Stimulated activated CD4-positive, alpha-beta T cell treated with anti-CD3 and anti-CD28 coated beads, TNF-alpha, amount 100 ng/mL, for 48 hours (primary cell): ENCODE data around the gene TACC2.

Source experiments
- DNase-seq, 3 donors: peaks; one replicate each; pipeline ENCODE4 v3.0.0-alpha.2; 2020; ENCODE audit warnings: low read depth in 3 of 3

The TACC2 gene

DNA sequence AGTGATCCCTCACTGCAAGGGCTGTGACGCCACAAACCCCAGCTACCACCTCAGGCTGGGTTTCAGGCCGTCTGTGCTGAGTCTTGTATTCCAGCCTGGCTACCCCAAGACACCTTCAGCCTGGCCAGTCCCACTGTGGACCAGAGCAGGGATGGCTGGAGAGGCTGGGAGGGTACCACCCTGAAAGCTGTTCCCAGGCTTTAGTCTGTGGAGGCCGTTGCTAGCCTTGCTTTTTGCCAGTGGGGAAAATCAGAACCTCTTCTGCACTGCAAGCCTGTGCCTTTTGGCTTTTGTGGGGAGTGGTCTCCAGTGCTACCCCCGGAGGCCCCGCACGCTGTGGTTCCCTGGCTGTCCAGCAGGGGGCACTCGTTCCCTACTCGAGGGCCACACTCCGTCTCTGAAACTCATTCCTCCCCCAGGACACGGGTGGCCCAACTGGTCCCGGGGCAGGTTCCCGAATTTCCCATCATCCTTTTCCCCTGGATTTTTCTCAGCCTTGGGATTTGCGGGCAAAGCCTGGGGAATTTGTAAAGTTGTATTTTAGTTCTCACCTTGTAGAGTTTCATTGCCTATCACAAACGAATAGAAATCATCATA, 153.8 kb downstream of the TACC2 start:
- DNase-seq = peak in 2 of 3 donors; percentile 17 to 18

DNA sequence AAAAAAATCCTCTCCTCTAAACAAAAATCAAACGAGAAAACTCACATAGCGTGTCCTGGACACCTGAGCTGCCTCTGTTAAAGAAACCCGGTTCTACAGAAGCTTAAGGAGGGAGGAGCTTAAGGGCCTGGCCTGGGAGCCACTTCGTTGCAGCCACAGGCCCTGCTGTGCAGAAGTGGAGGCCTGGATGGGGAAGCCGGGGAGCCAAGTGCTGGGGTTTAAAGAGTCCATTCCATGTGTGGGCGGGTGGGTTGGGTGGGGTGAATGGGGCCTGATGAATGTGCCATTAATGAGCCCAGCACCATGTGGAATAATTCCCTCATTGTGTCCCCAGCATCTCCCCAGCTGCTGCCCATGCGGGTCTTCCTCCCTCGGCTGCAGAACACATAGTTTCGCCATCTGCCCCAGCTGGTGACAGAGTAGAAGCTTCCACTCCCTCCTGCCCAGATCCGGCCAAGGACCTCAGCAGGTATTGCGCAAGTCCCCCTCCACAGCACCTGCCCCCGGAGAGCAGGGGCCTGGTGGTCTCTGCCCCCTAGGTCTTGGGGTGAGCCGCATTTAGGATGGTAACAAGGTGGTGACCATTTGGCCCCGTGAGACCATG, 154.4 kb downstream of the TACC2 start:
- no peak for DNase-seq

DNA sequence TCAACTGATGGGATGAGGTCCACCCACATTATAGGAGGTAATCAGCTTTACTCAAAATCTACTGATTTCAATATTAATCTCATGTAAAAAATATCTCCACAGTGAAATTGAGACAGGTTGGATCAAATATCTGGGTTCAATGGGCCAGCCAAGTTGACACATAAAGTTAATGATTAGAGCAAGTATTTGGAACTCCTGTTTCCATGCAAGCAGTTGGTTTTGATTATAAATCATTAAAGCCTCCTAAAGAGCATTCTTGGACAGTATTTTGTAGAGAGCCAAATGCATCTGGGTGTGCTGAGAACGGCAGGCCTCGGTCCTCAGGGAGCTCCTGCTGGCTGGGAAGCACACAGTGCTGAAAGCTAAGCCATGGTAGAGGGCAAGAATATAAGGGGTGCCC, 155.2 kb downstream of the TACC2 start:
- no peak for DNase-seq

DNA sequence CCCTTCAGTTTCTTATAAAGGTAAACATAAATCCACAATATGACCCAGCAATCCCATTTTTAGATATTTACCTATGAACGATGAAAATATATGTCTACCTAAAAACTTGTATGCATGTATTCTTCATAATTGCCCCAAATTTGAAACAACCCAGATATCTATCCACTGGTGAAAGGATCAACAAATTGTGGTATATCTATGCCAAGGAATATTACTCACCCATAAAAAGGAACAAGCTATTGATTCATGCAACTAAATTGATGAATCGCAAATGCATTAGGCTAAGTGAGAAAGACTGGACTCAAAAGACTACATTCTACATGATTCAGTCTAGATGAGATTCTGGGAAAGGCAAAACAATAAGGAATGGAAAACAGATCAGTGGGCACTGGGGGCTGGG, 156.2 kb downstream of the TACC2 start:
- DNase-seq = no peak

DNA sequence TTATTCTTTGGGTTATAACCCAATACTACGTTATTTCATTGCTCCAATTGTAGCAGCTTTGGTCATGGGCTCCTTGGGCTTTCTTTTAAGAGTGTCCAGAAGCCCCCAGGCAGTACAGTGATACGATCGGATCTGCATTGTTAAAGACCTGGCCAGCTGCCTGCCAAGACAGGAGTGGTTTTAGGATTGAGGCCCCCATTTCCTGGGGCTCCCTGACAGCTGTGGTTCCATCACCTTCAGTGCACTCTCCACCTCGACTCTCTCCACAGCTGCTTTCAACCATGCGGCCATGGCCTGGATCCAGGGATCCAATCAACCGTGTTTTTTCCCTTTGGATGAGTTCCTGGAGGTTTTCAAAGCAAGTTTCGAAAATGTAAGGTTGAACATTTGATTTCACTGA, 158.7 kb downstream of the TACC2 start:
- DNase-seq = no peak

DNA sequence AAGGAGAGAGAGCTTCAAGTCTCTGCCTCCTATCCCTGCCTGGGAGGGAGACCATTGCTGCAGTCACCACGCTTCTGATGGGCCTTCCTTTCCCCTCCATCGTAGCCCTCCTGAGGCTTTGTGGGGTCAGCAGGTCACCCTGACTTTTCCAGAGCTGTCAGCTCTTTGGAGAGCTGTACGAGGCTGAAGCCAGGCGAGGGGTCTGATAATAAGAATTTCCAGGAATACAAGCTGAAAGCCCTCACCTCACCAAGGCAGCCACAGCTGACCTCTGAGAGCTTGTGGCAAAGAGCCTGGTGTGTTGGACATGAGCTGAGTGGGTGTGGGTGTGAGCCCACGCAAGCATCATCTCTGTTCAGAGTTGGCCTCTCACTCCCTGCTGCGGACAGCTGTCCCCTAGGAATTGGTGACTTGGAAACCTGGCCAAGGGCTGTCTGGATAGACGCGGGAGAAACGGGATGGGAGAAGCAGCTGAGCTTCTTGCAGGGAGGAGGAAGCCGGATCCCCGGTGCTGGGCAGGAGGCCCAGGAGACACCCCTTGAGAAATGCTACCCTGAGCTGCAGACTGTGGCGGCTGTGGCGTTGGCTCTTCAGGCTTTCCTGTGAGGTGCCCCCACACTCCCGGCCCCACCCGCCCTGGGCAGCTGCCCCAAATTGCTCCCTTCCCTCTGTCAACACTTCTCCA, 160.1 kb downstream of the TACC2 start:
- DNase-seq = no peak

DNA sequence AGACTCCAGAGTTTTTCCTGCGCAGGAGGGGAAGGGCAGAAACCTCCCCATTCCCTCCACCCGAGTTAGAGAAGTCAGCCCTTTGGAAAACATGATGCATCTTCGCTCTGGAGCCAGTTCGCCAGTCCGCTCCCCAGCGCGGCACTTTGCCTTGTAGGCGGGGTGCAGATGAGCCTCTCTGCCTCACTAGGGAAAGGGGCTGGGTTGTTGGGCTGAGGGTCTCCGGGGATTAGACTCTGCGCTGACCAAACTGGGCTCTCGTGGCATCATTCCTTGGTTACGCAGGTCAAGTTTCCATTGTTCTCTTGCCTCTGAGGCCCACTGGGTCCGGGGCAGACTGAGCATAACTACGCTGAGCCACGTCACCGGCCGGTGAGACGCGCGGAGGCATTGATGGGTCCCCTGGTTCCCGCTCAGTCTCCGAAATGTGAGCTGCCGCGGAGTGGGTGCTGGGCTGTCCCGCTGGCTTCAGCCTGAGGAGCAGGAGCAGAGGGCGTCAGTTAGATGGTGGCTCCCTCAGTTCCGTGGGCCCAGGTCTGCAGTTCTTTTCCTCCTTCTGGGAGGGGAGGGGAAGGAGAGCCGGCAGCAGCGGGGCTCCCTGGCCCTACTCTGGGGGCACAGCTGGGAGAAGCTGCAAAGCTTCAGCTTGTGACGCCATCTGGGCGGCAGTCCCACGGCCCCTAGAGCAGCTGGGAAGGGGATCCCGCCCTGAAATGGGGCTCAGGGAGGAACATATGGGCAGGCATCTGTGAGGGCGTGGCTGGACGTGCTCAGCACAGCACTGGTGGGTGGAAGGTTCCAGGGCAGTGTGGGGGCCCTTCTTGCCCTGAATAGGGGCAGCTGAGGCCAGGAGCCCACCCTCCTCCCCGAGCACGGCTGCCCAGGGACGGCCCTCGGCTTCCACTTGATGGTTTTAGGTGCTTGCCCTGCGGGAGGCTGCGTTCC, 160.9 kb downstream of the TACC2 start:
- DNase-seq = no peak

DNA sequence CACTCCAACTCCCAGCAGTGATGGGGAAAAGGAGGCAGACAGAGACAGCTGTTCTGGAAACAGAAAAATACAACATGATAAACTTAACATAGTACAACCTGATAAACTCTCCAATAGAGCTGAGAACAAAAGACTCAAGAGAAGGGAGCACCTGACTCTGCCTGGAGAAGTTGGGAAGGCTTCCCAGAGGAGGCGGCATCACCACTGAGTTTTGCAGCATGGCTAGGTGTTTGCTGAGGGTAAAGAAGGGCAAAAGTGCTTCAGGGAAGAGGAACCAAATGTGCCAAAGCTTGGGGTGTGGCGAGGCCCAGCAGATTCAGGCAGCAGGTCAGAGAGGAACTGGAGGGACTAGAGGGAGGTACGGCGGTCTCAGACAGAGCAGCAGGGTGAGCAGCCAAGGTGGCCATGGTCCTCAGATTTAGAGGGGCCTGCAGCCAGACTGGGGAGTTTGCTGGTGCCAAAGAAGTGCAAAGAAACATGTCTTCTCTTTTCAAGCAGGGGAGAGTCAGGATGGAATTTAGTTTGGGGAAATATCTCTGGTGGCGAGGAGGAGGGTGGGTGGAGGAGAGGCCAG, 162.2 kb downstream of the TACC2 start:
- no peak for DNase-seq

DNA sequence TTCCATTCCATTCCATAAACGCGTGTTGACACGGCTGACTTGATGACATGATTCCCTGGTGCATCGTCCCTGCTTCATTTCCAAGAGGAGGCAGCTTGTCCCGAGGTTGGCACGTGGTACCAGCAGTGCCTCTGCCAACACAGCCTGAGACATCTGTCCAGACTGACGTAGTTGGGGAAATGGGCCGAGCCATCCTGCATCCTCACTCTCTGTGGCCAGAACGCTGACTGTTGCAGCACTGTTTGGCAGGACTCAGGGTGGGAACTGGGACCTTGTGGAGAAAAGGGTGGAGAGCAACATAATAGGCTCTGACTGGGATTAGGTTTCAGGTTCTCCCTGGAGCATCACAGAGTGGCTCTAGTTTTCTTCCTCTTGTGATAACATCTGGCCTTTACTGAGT, 163.6 kb downstream of the TACC2 start:
- DNase-seq = no peak

DNA sequence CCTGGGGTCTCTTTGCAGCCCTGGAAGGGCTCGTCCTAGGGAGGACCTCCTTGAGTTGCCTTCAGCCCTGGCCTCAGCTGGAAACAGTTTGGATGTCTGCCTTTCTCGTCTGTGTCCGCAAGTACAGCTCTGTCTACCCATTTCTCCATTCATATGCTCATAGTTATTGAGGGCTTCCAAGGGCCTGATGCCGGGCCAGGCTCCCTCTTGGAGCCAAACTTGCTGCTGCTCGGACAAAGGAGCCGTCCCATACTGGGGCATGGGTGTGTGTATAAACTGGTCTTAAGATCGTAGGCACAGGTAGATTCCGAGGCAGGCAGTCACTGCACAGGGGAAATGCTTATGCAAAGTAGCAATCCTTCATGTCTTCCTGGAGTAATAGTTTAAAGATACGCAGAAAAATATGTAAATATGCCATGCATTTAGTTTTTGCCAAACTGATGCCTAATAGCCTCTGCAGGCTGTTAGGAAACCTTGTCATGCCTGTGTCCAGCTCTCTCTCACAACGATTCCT, 165.1 kb downstream of the TACC2 start:
- DNase-seq = no peak

DNA sequence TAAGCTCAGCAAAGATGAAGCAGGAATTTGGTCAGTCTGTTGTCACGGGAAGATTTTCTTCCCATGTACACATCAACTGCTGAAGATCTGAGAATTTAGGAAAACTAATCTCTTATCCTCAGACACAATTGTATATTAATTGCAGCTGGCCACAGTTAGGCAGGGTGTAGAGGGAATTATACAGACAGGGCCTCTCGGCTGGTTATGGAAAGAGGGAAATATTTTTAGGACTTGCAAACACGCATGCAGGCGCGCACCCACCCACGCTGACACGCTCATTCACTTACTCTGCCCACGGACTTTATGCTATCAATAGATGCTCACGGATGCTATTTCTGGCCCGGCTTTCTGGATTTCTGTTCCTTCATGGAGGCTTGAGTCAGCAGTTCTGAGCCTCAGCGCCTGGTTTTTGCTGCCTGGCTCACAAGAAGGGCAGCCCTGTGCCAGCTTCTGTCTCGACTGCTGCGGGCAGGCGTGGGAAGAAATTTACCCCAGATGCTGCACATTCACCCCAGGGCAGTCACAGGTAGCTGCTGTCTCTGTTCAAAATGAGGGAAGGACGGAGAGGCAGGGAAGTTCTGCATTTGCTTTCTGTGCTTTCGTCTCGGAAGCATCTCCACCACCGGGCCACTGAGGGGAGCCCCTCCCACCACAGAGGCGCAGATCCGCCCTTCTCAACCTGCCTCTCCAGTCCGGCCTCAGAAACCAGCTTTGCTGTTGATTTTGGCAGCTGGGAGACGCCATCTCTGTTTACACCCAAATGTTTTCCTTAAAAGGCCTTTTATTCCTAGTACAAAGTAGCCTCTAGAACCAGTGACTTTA, 165.8 kb downstream of the TACC2 start:
- DNase-seq = no peak

DNA sequence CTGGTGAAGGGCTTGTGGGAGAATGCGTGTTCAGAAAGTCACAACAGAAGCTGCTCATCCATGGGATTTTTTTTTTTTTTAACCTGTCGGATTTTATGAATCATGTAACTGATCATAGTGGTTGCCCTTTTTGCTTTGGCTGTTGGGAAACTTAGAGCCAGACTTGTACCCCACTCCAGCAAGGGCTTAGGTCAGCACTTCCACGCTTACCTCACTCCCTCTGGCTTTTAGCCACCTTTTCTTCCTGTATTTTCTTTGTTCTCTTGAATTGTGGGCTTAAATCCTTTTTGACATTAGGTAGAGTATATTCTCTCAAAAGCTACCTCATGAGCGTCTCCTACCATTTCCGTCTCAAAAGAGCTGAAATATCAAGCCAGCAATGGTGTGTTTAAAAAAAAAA, 168.5 kb downstream of the TACC2 start:
- DNase-seq = no peak

DNA sequence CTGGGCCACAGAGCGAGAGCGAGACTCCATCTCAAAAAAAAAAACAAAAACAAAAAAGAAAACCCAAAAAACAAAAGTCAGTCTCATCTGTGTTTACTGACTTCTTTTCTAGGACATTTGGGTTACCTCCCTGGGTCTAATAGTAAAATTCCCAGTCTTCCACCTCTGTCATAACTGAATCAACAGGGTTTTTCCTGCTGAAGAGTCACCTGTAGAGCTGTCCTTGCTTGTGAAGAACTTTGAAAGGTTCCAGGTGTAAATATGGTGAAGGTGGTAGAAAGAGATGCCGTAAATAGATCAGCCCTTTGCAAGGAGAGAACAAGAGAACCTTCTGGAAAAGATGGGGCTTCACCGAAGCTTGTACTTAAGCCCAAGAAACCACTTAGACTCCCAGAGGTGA, 169.4 kb downstream of the TACC2 start:
- DNase-seq = no peak

DNA sequence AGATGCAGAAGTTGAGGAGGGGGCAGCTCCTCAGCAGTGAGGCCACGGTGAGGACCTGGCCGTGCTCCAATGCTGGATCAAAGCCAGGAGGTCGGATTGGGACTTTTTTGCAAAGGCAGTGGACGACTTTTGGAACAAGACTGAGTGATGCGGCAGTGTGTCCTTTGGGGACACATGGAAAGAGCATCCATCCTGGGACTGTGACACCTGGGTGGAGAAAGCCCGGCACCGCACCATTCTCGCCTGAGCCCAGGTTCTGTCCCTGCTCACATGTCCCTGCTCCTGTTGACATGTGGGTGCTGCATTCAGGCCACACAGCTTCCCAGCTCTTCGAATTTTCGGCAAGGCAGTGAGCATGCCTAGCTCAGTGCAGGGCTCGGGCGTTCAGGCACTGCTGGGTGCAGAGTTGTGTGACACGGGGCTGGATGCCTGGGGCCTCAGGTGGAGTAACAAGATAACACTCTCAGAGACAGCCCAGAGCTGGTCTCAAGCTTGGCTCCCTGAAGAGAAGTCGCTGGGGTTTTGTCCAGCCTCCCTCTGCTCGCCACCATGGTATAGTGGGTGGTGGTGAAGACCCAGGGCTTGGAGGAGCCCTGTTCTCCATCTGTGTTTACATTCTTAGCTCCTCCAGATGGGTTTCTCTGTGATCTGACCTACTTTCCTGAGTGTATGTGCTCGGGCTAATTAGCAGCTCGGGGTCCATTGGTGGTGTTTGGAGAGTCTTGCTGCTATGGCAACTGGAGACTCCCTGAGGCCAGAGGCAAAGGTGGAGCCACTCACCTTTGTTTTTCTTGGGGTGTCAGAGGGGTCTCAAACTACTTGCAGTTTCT, 170.4 kb downstream of the TACC2 start:
- DNase-seq = no peak

DNA sequence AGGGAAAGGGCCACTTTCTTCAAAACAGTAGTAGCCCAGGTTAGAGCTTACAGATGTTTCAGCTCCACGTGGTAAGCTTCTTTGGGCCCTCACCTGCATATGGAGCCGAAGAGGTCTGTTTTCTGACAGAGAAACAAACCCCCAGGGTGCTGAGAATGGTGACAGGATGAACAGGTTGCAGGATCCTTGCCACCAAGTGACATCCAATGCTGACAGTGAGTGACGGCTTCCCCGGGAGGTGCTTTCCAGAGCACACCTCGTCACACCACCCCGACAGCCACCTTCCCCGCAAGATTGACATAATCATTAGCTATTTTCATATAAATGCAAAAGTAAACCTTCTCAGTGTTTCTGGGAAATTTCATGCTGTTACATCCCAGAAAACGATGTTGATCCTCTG, 172.8 kb downstream of the TACC2 start:
- no peak for DNase-seq

DNA sequence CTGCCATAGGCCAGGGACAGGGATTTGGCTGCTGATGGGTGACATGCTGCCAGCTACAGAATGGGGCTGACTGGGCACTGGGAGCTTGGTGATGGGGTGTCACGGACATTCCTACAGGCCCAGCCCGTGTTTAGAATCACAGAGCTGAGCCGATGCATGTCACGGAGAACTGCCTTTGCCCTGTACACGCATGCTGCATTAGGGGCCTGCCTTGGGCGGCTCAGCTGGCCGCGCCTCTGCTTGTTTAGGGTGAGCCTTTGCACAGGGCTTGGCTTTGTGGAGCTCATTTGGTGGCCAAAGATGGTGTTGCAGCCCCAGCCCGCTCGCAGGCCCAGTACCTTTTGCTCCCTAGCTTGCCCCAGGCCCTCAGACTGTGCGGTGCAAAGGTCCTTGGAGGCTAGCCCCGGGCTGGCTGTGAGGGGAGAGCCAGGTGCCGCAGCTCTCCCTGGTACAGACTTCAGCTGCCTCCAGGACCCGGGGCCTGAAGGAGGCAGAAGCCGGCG, 173.8 kb downstream of the TACC2 start:
- DNase-seq = no peak

DNA sequence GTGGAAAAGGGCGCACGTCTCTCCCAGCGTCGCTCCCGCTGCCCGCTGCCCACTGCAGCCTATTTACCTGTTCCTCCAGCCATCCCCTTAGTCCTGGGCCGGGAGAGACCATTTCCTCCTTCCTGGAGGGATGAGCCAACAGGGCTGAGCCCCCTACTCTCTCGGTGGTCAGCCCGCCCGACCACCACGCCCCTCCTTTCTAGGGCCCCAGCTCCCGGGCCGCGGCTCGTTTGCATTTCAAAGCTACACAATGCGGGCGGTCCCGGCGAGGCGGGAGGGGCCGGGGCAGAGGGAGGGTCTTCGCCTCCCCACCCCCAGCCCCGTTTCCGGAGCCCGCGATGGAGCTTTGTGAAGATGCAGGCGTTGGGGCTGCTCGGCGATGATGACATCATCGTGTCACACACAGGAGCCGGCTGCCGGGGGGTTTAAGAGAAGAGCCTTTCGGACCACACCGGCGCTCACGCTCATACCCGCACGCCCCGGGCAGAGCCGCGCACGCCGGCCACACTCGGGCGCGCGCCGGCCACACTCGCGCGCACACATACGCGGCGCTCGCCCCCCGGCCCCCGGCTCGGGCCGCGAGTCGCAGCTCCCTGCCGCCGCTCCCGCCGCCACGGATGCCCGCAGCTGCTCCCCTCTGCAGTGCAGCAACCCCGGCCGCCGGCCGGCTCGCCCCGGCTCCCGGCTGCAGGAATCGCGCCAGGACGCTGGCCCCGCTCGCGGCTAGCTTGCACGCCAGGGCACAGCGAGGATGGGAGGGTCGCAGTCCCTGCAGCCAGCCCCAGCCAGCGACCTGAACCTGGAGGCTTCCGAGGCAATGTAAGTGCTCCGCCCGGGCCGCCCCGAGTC, 174.4 kb downstream of the TACC2 start:
- no peak for DNase-seq

DNA sequence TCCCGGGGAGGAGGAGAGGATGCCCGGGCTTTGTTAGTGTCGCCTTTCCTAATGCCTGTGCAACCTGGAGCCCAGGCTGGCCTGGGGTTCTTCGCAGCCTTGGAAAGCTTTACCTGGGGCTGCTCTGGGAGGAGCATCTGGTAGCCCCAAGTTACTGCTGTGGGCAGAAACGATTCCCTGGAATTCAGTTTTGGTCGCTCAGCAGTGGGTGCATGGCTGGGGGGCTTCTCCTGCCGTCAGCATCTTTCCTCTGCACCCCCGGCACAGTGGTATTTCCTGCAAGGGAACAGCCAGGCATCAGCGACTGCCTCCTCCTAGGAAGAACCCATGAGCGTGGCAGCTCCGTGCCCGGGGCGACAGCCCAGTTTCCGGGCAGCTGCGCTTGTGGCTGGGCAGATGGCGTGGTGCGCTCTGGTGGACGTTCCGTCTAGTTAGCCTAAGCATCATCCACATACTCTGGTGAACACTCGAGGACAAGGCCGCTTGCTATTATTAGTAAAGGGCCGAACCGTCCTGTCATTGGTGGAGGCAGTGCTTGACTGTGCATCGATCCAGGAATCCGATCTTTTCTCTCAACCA, 175.1 kb downstream of the TACC2 start:
- DNase-seq = no peak
